HEK293 (cell line): ENCODE results near the gene DSCAM.

ENCODE experiments used
- CTCF ChIA-PET: fragments of 350-600 bp; formaldehyde crosslinking; extraction: SDS; loops from one replicate; lab custom pipeline; 2021; ENCODE audit warnings: antibody characterized with exemption; lab: Yijun Ruan, JAX
- POLR2A ChIA-PET: fragments of 300-600 bp; formaldehyde crosslinking; extraction: SDS; loops from one replicate; lab custom pipeline; 2020; ENCODE audit warnings: antibody characterized with exemption, inconsistent platforms; lab: Yijun Ruan, JAX
- H3K27ac ChIP-seq: fragments of 200-500 bp; sonication (Bioruptor generic); 2 replicates; pipeline ENCODE4 v1.5.1; 2014; ENCODE audit warnings: low read depth, low read length, control low read depth, inconsistent platforms; ENCODE audit errors: extremely low read depth
- H3K36me3 ChIP-seq, 2 experiments: fragments of 200-500 bp in 1 of 2; sonication (Bioruptor generic) in 1 of 2; 1 replicate in 1 of 2; 2 replicates in 1 of 2; pipeline ENCODE4 v1.5.1; 2014 to 2017; ENCODE audit warnings: inconsistent platforms in 2 of 2, low read length in 2 of 2; ENCODE audit not compliant: control insufficient read depth in 2 of 2, insufficient read depth in 1 of 2
- H3K4me1 ChIP-seq: fragments of 200-500 bp; sonication (Bioruptor generic); 2 replicates; pipeline ENCODE4 v1.5.1; 2014; ENCODE audit warnings: mild to moderate bottlenecking, low read length, inconsistent platforms; ENCODE audit not compliant: control insufficient read depth, insufficient read depth
- H3K4me3 ChIP-seq: 2 replicates; pipeline ENCODE4 v1.5.1; 2011; ENCODE audit warnings: low read depth, mild to moderate bottlenecking, control low read depth, low read length, moderate library complexity
- H3K9me3 ChIP-seq: fragments of 200-500 bp; sonication (Bioruptor generic); 2 replicates; pipeline ENCODE4 v1.5.1; 2014; ENCODE audit warnings: low read depth, low read length, inconsistent platforms; ENCODE audit not compliant: control insufficient read depth, insufficient read depth
- AEBP2 ChIP-seq: fragments of 450-650 bp; formaldehyde crosslinking; IDR thresholded peaks from 2 replicates; pipeline ENCODE4 v1.5.1; 2016; ENCODE audit warnings: missing biosample characterization, missing genetic modification characterization, borderline replicate concordance
- CTCF ChIP-seq: fragments of 450-650 bp; formaldehyde crosslinking; IDR thresholded peaks from 2 replicates; pipeline ENCODE4 v1.5.1; 2016; ENCODE audit warnings: missing biosample characterization, missing genetic modification characterization
- GFI1B ChIP-seq: fragments of 450-650 bp; formaldehyde crosslinking; IDR thresholded peaks from 2 replicates; pipeline ENCODE4 v1.5.1; 2016; ENCODE audit warnings: missing biosample characterization, missing genetic modification characterization
- GLI2 ChIP-seq: fragments of 450-650 bp; formaldehyde crosslinking; IDR thresholded peaks from 2 replicates; pipeline ENCODE4; 2017; ENCODE audit warnings: missing biosample characterization, missing genetic modification characterization, low read depth, borderline replicate concordance
- KLF1 ChIP-seq: fragments of 450-650 bp; formaldehyde crosslinking; IDR thresholded peaks from 2 replicates; pipeline ENCODE4 v1.5.1; 2016; ENCODE audit warnings: missing biosample characterization, missing genetic modification characterization
- OSR2 ChIP-seq: fragments of 450-650 bp; formaldehyde crosslinking; IDR thresholded peaks from 2 replicates; pipeline ENCODE4 v1.5.1; 2016; ENCODE audit warnings: missing biosample characterization, missing genetic modification characterization
- YY1 ChIP-seq: fragments of 450-650 bp; formaldehyde crosslinking; IDR thresholded peaks from 2 replicates; pipeline ENCODE4 v1.5.1; 2018; ENCODE audit warnings: missing biosample characterization, missing genetic modification characterization
- YY2 ChIP-seq: fragments of 450-650 bp; formaldehyde crosslinking; IDR thresholded peaks from 2 replicates; pipeline ENCODE4 v1.5.1; 2016; ENCODE audit warnings: missing biosample characterization, missing genetic modification characterization
- ZBTB1 ChIP-seq: fragments of 450-650 bp; formaldehyde crosslinking; IDR thresholded peaks from 2 replicates; pipeline ENCODE4 v1.5.1; 2016; ENCODE audit warnings: missing biosample characterization, missing genetic modification characterization
- ZBTB17 ChIP-seq: fragments of 450-650 bp; formaldehyde crosslinking; IDR thresholded peaks from 2 replicates; pipeline ENCODE4 v1.5.1; 2016; ENCODE audit warnings: missing biosample characterization, missing genetic modification characterization
- ZNF132 ChIP-seq: fragments of 450-650 bp; formaldehyde crosslinking; IDR thresholded peaks from 2 replicates; pipeline ENCODE4 v1.5.1; 2017; ENCODE audit warnings: missing biosample characterization, missing genetic modification characterization, borderline replicate concordance
- ZNF155 ChIP-seq: fragments of 450-650 bp; formaldehyde crosslinking; IDR thresholded peaks from 2 replicates; pipeline ENCODE4 v1.5.1; 2016; ENCODE audit warnings: missing biosample characterization, missing genetic modification characterization
- ZNF292 ChIP-seq: fragments of 450-650 bp; formaldehyde crosslinking; IDR thresholded peaks from 2 replicates; pipeline ENCODE4 v1.5.1; 2016; ENCODE audit warnings: low read depth, missing biosample characterization, missing genetic modification characterization, borderline replicate concordance
- ZNF350 ChIP-seq: fragments of 450-650 bp; formaldehyde crosslinking; IDR thresholded peaks from 2 replicates; pipeline ENCODE4 v1.5.0; 2017; ENCODE audit warnings: missing biosample characterization, mild to moderate bottlenecking, missing genetic modification characterization
- ZNF488 ChIP-seq: fragments of 450-650 bp; formaldehyde crosslinking; IDR thresholded peaks from 2 replicates; pipeline ENCODE4 v1.5.1; 2016; ENCODE audit warnings: missing biosample characterization, missing genetic modification characterization
- ZNF555 ChIP-seq: fragments of 450-650 bp; formaldehyde crosslinking; conservative IDR thresholded peaks from 2 replicates; pipeline ENCODE4 v1.5.1; 2017; ENCODE audit warnings: missing biosample characterization, mild to moderate bottlenecking, missing genetic modification characterization, inconsistent platforms
- ZNF558 ChIP-seq: fragments of 450-650 bp; formaldehyde crosslinking; IDR thresholded peaks from 2 replicates; pipeline ENCODE4 v1.5.1; 2016; ENCODE audit warnings: missing biosample characterization, missing genetic modification characterization
- ZNF624 ChIP-seq: fragments of 450-650 bp; formaldehyde crosslinking; IDR thresholded peaks from 2 replicates; pipeline ENCODE4 v1.5.1; 2017; ENCODE audit warnings: missing biosample characterization, missing genetic modification characterization
- ZNF704 ChIP-seq: fragments of 450-650 bp; formaldehyde crosslinking; IDR thresholded peaks from 2 replicates; pipeline ENCODE4 v1.5.1; 2016; ENCODE audit warnings: missing biosample characterization, missing genetic modification characterization
- ZNF776 ChIP-seq: fragments of 450-650 bp; formaldehyde crosslinking; IDR thresholded peaks from 2 replicates; pipeline ENCODE4 v1.5.0; 2017; ENCODE audit warnings: missing biosample characterization, missing genetic modification characterization, borderline replicate concordance
- ZSCAN18 ChIP-seq: fragments of 450-650 bp; formaldehyde crosslinking; IDR thresholded peaks from 2 replicates; pipeline ENCODE4 v1.5.1; 2016; ENCODE audit warnings: missing biosample characterization, missing genetic modification characterization
- ZSCAN30 ChIP-seq: fragments of 450-650 bp; IDR thresholded peaks from 2 replicates; pipeline ENCODE4 v1.5.1; 2018; ENCODE audit warnings: missing biosample characterization, mild to moderate bottlenecking, missing genetic modification characterization, moderate library complexity

DSCAM gene

GRCh38 chr21:40752125-40752524 lies 94.8 kb downstream of the DSCAM start (continued):
- TF ChIP-seq ZNF704 (no peak), GLI2 (tag by site-specific recombination) (no peak), OSR2 (tag by site-specific recombination) (no peak), AEBP2 (tag by site-specific recombination) (no peak), ZNF776 (no peak), ZNF155 (no peak)

GRCh38 chr21:40751221-40751620 lies 95.7 kb downstream of the DSCAM start:
- Histone ChIP-seq H3K27ac (no peak overlapping the region), H3K9me3 (no peaks in the 10 kb centered on the region), H3K36me3 (no peaks in the 10 kb centered on the region), H3K4me1 (no peaks in the 10 kb centered on the region), H3K4me3 (no peak overlapping the region)
- TF ChIP-seq YY1 (no peak), ZSCAN30 (tag by site-specific recombination) (no peak), ZNF624 (no peak), GFI1B (tag by site-specific recombination) (no peak), ZNF555 (tag by site-specific recombination) (no peak), ZBTB17 (no peak), ZSCAN18 (tag by site-specific recombination) (no peak), ZNF132 (tag by site-specific recombination) (no peak), KLF1 (tag by site-specific recombination) (no peak), CTCF (tag by site-specific recombination) (no peak), ZNF558 (tag by site-specific recombination) (no peak), ZNF488 (tag by site-specific recombination) (no peak), YY2 (no peak), ZBTB1 (tag by site-specific recombination) (no peak), ZNF350 (tag by site-specific recombination) (no peak), ZNF292 (tag by site-specific recombination) (no peak)
- ChIA-PET POLR2A (no interaction called here), CTCF (no interaction called here)
